ENCODE data around the gene AP3M1.

AP3M1 gene

GRCh38 chr10:74099420-74099819, 51.2 kb downstream of the AP3M1 start:
- TF ChIP-seq ZNF565 (CRISPR knock-in tag; conservative IDR thresholded peaks at IDR 0.05; ENCODE audit: low read depth) (no peak), SNAI2 (CRISPR knock-in tag; IDR thresholded peaks at IDR 0.05) (no peak), TOX (CRISPR knock-in tag; IDR thresholded peaks at IDR 0.05; ENCODE audit: borderline replicate concordance) (no peak), POU6F1 (CRISPR knock-in tag; IDR thresholded peaks at IDR 0.05; ENCODE audit: borderline replicate concordance, low read depth) (no peak), ZFP3 (CRISPR knock-in tag; IDR thresholded peaks at IDR 0.05) (no peak), ZNF8 (CRISPR knock-in tag; IDR thresholded peaks at IDR 0.05) (no peak), ARNTL (CRISPR knock-in tag; IDR thresholded peaks at IDR 0.05; ENCODE audit: borderline replicate concordance, low read depth) (no peak), ZC3H10 (CRISPR knock-in tag; IDR thresholded peaks at IDR 0.05) (no peak), CSDC2 (CRISPR knock-in tag; IDR thresholded peaks at IDR 0.05) (no peak), OSR1 (CRISPR knock-in tag; IDR thresholded peaks at IDR 0.05) (no peak), ZFP30 (CRISPR knock-in tag; IDR thresholded peaks at IDR 0.05) (no peak), ZNF70 (CRISPR knock-in tag; IDR thresholded peaks at IDR 0.05) (no peak)
- ATAC-seq: no peak

GRCh38 chr10:74097776-74098175, 52.9 kb downstream of the AP3M1 start:
- no peak for ATAC-seq
- no peak for TF ChIP-seq ESRRG (CRISPR knock-in tag; IDR thresholded peaks at IDR 0.05)

- ATAC-seq: no peak
- TF ChIP-seq PATZ1 (CRISPR knock-in tag; IDR thresholded peaks at IDR 0.05; ENCODE audit: borderline replicate concordance) (no peak), CSDC2 (CRISPR knock-in tag; IDR thresholded peaks at IDR 0.05) (no peak), SNAI2 (CRISPR knock-in tag; IDR thresholded peaks at IDR 0.05) (no peak), OSR1 (CRISPR knock-in tag; IDR thresholded peaks at IDR 0.05) (no peak), TSHZ2 (CRISPR knock-in tag; IDR thresholded peaks at IDR 0.05) (no peak), ZFP3 (CRISPR knock-in tag; IDR thresholded peaks at IDR 0.05) (no peak), POU6F1 (CRISPR knock-in tag; IDR thresholded peaks at IDR 0.05; ENCODE audit: borderline replicate concordance, low read depth) (no peak), ARNTL (CRISPR knock-in tag; IDR thresholded peaks at IDR 0.05; ENCODE audit: borderline replicate concordance, low read depth) (no peak), ZNF8 (CRISPR knock-in tag; IDR thresholded peaks at IDR 0.05) (no peak), ESRRG (CRISPR knock-in tag; IDR thresholded peaks at IDR 0.05) (no peak), GLIS3 (CRISPR knock-in tag; IDR thresholded peaks at IDR 0.05) (no peak), TCF4 (CRISPR knock-in tag; IDR thresholded peaks at IDR 0.05; ENCODE audit: borderline replicate concordance) (no peak), ZFP30 (CRISPR knock-in tag; IDR thresholded peaks at IDR 0.05) (no peak), TOX (CRISPR knock-in tag; IDR thresholded peaks at IDR 0.05; ENCODE audit: borderline replicate concordance) (no peak), ZNF565 (CRISPR knock-in tag; conservative IDR thresholded peaks at IDR 0.05; ENCODE audit: low read depth) (no peak), BACH2 (CRISPR knock-in tag; IDR thresholded peaks at IDR 0.05; ENCODE audit: borderline replicate concordance) (no peak), ISL1 (CRISPR knock-in tag; IDR thresholded peaks at IDR 0.05) (no peak)
Observed at GRCh38 chr10:74096777-74097176, 53.9 kb downstream of the AP3M1 start.

- TF ChIP-seq ZFP30 (CRISPR knock-in tag; IDR thresholded peaks at IDR 0.05) (no peak), CREB5 (CRISPR knock-in tag; IDR thresholded peaks at IDR 0.05; ENCODE audit: low read depth) (no peak), OSR1 (CRISPR knock-in tag; IDR thresholded peaks at IDR 0.05) (no peak)
- ATAC-seq: no peak
Observed at GRCh38 chr10:74094231-74094630, 56.4 kb downstream of the AP3M1 start.
